Stimulated activated CD8-positive, alpha-beta memory T cell treated with anti-CD3 and anti-CD28 coated beads, Interleukin-15, amount 100 ng/mL, for 48 hours (primary cell): Measurements from ENCODE around the gene ARHGAP31.
A peak's percentile ranks its signal among the peaks of the same experiment; 100 is the strongest.
"Not testable (repeated sequence)": the region's sequence is repeated elsewhere in the genome, so short reads cannot be mapped to it uniquely, and the experiment has no call there.

ENCODE experiments used
- DNase-seq, 2 donors: peaks; one replicate each; pipeline ENCODE4 v3.0.0-alpha.2; 2020; ENCODE audit warnings: low read depth in 2 of 2

Gene ARHGAP31, protein sequence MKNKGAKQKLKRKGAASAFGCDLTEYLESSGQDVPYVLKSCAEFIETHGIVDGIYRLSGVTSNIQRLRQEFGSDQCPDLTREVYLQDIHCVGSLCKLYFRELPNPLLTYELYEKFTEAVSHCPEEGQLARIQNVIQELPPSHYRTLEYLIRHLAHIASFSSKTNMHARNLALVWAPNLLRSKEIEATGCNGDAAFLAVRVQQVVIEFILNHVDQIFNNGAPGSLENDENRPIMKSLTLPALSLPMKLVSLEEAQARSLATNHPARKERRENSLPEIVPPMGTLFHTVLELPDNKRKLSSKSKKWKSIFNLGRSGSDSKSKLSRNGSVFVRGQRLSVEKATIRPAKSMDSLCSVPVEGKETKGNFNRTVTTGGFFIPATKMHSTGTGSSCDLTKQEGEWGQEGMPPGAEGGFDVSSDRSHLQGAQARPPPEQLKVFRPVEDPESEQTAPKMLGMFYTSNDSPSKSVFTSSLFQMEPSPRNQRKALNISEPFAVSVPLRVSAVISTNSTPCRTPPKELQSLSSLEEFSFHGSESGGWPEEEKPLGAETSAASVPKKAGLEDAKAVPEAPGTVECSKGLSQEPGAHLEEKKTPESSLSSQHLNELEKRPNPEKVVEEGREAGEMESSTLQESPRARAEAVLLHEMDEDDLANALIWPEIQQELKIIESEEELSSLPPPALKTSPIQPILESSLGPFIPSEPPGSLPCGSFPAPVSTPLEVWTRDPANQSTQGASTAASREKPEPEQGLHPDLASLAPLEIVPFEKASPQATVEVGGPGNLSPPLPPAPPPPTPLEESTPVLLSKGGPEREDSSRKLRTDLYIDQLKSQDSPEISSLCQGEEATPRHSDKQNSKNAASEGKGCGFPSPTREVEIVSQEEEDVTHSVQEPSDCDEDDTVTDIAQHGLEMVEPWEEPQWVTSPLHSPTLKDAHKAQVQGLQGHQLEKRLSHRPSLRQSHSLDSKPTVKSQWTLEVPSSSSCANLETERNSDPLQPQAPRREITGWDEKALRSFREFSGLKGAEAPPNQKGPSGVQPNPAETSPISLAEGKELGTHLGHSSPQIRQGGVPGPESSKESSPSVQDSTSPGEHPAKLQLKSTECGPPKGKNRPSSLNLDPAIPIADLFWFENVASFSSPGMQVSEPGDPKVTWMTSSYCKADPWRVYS (N-terminal part only)

GRCh38 chr3:119293871-119294695, at the start of gene ARHGAP31:
Gene ARHGAP31 (plus strand): TSS chr3:119294383. CDS start chr3:119294905, 522 bp downstream.
- DNase-seq, result peak; percentile 88 to 89

DNA sequence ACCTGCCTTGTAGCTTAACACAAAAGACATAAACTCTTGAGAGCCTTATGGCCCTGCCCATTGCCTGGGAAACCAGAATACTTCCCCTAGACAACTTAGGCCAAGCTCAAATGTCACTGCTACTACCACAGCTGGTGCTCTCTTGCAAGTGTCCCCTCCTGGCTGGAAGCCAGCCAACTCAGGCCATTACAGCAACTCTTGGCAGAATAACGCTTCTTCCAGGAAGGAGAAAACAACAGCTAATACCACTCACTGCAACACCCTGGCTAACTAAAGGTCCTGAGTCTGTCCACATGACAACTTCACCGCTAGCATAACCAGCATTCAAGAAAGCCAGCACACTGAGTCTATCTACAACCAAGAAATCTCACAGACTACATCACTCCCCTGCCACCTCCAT, 48.4 kb upstream of the ARHGAP31 start:
- no peak for DNase-seq

DNA sequence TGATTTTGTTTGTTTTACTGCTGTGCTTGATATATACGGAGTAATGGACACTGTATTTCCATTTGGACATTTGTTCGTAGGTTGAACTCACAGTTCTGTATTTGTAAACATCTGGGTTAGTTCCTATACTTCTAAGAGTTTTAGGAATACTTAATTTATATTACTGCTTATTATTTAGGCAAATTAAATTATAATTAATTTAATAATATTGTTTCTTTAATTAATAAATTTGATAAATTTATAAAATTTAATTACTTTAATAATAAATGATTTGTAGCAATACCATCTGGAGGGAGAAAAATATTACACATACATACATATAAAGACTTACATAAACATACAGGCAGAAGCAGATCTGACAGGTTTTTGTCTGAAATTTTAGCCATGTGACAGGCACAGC, 39.0 kb upstream of the ARHGAP31 start:
- DNase-seq, result no peak

DNA sequence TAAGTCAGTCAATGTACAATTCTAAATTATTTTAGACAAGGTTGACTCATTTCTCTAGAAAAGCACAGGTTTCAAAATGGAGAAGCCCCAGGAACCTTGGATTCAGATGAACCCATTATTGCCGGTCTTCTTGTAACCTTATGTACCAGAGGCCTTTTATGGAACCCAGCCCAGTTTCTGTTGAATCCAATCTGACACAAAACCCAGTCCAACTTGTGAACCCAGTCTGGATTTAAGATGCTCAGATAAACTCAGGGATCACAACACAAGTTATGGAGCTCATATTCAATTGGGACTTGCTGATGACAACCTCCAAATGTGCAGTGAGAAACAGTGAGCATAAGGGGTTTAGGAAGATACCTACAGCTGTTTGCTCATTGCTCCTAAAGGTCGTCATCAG, 37.1 kb upstream of the ARHGAP31 start:
- no peak for DNase-seq

DNA sequence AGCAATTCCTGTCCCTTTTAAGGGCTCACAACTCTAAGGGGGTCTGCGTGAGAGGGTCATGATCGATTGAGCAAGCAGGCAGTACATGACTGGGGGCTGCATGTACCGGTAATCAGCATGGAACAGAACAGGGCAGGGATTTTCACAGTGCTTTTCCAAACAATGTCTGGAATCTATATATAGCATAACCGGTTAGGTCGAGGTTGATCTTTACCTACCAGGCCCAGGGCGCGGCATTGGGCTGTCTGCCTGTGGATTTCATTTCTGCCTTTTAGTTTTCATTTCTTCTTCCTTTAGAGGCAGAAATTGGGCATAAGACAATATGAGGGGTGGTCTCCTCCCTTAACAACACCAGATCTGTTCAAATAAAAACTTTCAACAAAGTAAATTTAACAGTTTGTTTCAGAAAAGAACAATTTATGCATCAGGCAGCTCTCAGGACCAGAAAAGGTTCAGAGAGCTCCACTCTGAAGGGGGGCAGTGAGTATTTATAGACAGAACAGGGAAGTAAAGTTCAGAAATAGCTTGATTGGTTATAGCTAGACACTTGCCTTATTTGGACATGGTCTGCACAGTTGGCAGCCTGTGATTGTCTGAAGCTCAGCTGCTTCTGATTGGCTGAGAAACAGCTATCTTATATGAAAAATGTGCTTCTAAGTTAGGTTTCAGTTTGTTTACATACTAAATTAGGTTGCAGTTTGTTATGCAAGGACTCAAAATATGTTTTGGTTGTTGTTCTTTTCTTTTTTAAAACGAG, 36.4 kb upstream of the ARHGAP31 start:
- DNase-seq, result no peak

DNA sequence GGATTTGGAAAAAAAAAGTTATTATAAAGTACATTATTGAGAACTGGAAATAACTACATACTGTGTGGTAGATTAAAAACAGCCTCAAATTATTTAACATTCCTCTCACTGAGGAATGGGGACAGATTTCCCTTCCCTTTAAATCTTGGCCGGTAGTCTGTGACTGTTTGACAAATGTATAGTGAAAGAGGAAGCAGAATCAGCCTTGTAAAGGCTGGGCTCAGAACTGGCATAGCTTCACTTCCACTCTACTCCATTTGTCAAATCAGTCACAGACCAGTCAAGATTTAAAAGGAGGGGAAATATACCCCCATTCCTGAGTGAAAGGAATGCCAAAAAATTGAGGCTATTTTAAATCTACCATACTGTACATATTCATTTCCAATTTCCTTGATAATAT, 35.3 kb upstream of the ARHGAP31 start:
- no peak for DNase-seq

DNA sequence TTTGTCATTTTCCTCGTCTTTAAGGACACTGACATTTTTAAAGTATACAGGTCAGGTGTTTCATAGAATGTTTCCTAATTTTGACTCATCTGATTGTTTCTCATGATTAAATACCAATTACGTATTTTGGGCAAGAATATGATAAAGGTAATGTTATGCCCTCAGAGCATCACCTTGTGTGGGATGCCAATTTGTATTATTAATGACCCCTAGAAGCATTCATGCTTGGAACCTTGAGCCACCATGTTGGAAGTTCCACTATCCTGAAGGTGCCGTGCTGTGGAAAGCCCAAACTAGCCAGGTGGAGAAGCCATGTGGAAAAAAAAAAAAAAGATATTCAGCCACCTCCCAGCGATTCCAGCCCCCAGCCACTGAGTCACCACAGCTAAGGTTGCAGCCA, 34.4 kb upstream of the ARHGAP31 start:
- DNase-seq, result no peak

DNA sequence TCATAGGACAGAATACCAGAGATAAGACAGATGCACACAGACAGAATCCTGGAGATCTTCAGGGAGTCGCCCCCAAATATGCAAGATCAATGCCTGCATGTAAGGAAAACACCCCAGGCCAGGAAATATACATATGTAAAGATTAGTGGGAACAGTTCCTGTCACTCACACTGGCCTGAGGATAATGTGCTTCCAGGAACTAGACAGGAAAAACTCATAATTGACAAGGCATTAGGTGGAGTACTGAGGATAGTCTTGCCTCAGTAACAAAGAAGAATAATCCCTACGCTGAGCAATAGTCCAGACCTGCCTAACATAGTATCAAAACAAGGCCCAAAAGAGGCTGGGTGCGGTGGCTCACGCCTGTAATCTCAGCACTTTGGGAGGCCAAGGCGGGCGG, 33.1 kb upstream of the ARHGAP31 start:
- no peak for DNase-seq

DNA sequence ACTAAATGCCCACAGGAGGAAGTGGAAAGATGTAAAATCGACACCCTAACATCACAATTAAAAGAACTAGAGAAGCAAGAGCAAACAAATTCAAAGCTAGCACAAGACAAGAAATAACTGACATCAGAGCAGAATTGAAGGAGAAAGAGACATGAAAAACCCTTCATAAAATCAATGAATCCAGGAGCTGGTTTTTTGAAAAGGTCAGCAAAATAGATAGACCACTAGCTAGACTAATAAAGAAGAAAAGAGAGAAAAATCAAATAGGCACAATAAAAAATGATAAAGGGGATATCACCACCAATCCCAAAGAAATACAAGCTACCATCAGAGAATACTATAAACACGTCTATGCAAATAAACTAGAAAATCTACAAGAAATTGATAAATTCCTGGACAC, 24.0 kb upstream of the ARHGAP31 start:
- DNase-seq, result not testable (repeated sequence)

DNA sequence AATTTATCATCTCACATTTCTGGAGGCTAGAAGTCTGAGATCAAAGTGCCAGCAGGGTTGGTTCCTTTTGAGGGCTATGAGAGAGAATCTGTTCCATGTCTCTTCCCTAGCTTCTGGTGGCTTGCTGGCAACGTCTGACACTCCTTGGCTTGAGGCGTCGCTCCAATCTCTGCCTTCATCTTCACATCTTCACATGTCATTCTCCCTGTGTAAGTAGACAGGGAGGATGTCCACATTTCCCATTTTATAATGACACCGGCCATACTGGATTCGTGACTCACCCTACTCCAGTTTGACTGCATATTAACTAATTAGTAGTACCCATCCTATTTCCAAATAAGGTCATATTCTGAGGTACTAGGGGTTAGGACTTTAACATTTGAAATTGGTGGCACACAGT, 17.5 kb upstream of the ARHGAP31 start:
- DNase-seq, result no peak

GRCh38 chr3:119279101-119279554, 15.1 kb upstream of the ARHGAP31 start:
- no peak for DNase-seq

DNA sequence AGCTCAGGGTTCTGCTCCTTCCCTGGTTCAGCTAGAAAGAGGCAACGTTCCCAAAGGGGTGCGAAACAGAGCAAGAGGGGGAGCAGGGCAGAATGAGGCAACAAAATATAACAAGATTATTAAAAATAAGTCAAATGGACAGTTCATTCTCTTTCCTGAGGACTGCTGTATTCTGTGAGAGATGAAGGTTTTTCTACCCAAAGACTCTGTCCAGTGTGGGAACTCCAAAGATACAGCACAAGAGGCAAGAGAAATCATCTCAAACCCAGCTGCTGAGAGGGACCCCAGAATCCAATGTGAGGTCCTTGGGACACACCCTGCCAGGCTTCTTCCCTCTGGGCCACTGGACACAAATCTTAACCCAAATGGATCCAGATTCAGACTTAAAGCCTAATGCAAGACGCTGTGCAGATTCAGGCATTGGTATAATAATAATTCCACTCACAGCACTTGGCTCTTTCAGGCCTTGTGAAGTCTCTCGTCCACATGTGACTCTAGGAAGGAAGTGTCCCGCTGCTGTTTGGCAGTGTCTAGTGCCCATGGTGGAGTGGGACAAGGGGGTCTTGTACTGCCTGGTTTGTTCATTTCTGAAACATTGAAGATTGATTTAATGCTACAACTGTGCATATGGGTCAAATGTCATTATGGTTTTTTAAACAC, 14.5 kb upstream of the ARHGAP31 start:
- no peak for DNase-seq

- no peak for DNase-seq
Observed at GRCh38 chr3:119288669-119289403, 5.3 kb upstream of the ARHGAP31 start.

- no peak for DNase-seq
Observed at GRCh38 chr3:119289404-119289770, 4.8 kb upstream of the ARHGAP31 start.

DNA sequence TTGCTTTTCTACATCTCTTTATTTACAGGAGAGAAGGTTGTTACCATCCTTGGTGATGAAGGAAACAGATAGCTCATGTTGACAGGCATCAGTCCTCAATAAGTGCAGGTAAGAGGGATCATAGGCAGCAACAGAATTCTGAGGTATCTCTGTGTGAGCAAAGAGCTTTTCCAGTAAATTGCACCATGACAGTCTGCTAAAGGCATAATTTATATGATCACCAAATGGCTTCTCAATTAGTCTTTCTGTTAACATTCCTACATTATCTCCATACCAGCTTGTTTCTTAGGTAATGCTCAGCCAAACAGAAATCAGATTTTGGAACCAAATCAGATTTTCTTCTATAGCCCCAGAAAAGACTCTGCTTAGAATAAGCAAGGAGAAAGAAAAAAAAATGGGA, 3.6 kb upstream of the ARHGAP31 start:
- no peak for DNase-seq

- no peak for DNase-seq
Observed at GRCh38 chr3:119291062-119291700, 3.0 kb upstream of the ARHGAP31 start.

- DNase-seq, result no peak
Observed at GRCh38 chr3:119292666-119293065, 1.5 kb upstream of the ARHGAP31 start.

DNA sequence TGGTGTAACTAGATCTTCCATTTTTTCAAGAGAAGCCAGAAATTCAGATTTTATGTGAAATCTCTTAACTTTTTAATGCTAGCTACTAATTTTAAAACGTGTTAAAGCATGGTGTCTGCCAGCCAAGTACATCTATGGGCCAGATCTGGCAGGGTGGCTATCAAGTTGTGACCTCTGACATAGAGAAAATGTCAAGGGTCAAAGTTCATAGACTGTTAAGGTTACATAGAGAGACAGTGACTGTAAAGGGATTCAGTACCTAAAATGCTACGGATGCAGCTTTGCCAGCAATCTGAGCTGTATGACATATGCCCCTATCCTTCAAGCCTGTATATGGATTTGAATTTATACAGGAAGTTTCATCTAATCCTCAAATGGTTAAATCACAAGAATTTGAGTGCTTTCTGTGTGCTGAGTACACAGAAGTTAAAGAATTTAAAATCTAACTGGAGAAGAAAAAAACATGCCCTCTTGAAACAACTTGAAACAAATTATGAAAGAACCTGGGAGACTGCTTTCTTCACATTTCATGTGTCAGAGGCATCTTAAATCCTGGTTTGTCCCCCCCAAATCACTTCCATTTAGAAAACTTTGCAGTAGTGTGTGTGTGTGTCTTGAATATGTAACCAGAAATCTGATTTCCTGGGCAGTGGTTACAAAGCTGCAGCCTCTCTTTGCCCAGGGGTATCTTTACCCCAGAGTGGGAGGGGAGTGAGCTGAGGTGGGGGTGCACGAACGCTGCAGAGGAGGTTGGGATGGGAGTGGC, 895 bp upstream of the ARHGAP31 start:
- DNase-seq, result no peak
